Stimulated activated CD8-positive, alpha-beta memory T cell treated with anti-CD3 and anti-CD28 coated beads, Interleukin-2, amount 100 ng/mL, for 48 hours (primary cell): Measurements from ENCODE around the gene SLC25A27.

ENCODE experiments used
- DNase-seq, 2 donors: peaks; one replicate each; pipeline ENCODE4 v3.0.0-alpha.2; 2020; ENCODE audit warnings: low read depth in 2 of 2

SLC25A27 gene

GRCh38 chr6:46651006-46651405 lies 1.8 kb upstream of the SLC25A27 start:
- no peak for DNase-seq

GRCh38 chr6:46651816-46652215 lies 959 bp upstream of the SLC25A27 start:
- DNase-seq, result no peak

- DNase-seq, result no peak
Observed at GRCh38 chr6:46652232-46652602, 558 bp upstream of the SLC25A27 start.

- DNase-seq, result no peak
Observed at GRCh38 chr6:46653439-46654195, 842 bp downstream of the SLC25A27 start.

- no peak for DNase-seq
Observed at GRCh38 chr6:46655803-46656202, 3.0 kb downstream of the SLC25A27 start.

GRCh38 chr6:46657642-46658041 lies 4.9 kb downstream of the SLC25A27 start:
- DNase-seq, result no peak

- no peak for DNase-seq
Observed at GRCh38 chr6:46661483-46661882, 8.7 kb downstream of the SLC25A27 start.

GRCh38 chr6:46667377-46667776 lies 14.6 kb downstream of the SLC25A27 start:
- no peak for DNase-seq

- no peak for DNase-seq
Observed at GRCh38 chr6:46674410-46674809, 21.6 kb downstream of the SLC25A27 start.

- no peak for DNase-seq
Observed at GRCh38 chr6:46676604-46677313, 24.0 kb downstream of the SLC25A27 start.

- DNase-seq, result no peak
Observed at GRCh38 chr6:46677314-46677654, 24.5 kb downstream of the SLC25A27 start.

- DNase-seq, result no peak
Observed at GRCh38 chr6:46684771-46685170, 32.0 kb downstream of the SLC25A27 start.

GRCh38 chr6:46687619-46688097 lies 34.9 kb downstream of the SLC25A27 start, which contains the start of gene TDRD6:
TDRD6 (plus strand) TSS chr6:46687885; CDS start chr6:46688129, 244 bp downstream.
- DNase-seq, result no peak

- no peak for DNase-seq
Observed at GRCh38 chr6:46688117-46688965, 35.6 kb downstream of the SLC25A27 start.

GRCh38 chr6:46688966-46689335 lies 36.2 kb downstream of the SLC25A27 start:
- DNase-seq, result no peak

- DNase-seq, result no peak
Observed at GRCh38 chr6:46689657-46690056, 36.9 kb downstream of the SLC25A27 start.

- no peak for DNase-seq
Observed at GRCh38 chr6:46690141-46690755, 37.5 kb downstream of the SLC25A27 start.

GRCh38 chr6:46690911-46691451 lies 38.2 kb downstream of the SLC25A27 start:
- DNase-seq, result no peak

- no peak for DNase-seq
Observed at GRCh38 chr6:46699970-46700369, 47.2 kb downstream of the SLC25A27 start.

- DNase-seq, result no peak
Observed at GRCh38 chr6:46704562-46704961, 51.8 kb downstream of the SLC25A27 start.

- DNase-seq, result no peak
Observed at GRCh38 chr6:46706464-46706863, 53.7 kb downstream of the SLC25A27 start.

GRCh38 chr6:46711491-46711890 lies 58.7 kb downstream of the SLC25A27 start:
- DNase-seq, result no peak
